OCI-LY3 (cell line): Measurements from ENCODE around the gene PLSCR1.
A peak's percentile ranks its signal among the peaks of the same experiment; 100 is the strongest.

Source experiments
- H2AFZ ChIP-seq: fragments of 200-600, 300-600 bp; shearing (Covaris generic); 2 replicates; pipeline ENCODE4 v1.6.0; 2014; ENCODE audit warnings: antibody characterized with exemption, low read depth, low read length
- H3K27ac ChIP-seq: fragments of 200-600, 300-600 bp; sonication (generic); 2 replicates; pipeline ENCODE4 v1.5.1; 2014; ENCODE audit warnings: mild to moderate bottlenecking, low read length, moderate library complexity, mixed read lengths
- H3K27me3 ChIP-seq: fragments of 200-600, 300-600 bp; sonication (generic); 2 replicates; pipeline ENCODE4 v1.6.1; 2014; ENCODE audit warnings: low read depth, low read length, mixed read lengths
- H3K36me3 ChIP-seq: fragments of 200-600, 300-600 bp; sonication (generic); replicated peaks from 2 replicates; pipeline ENCODE3; 2014; ENCODE audit warnings: low read depth, low read length, mixed read lengths
- H3K4me1 ChIP-seq: fragments of 300-600, 200-600 bp; sonication (generic); 2 replicates; pipeline ENCODE4 v1.6.1; 2014; ENCODE audit warnings: low read length, mixed read lengths
- H3K4me2 ChIP-seq: fragments of 200-600, 300-600 bp; sonication (generic); 2 replicates; pipeline ENCODE4 v1.6.1; 2014; ENCODE audit warnings: low read length, mixed read lengths
- H3K4me3 ChIP-seq: fragments of 300-600, 200-600 bp; sonication (generic); 2 replicates; pipeline ENCODE4 v1.5.1; 2014; ENCODE audit warnings: antibody characterized with exemption, mild to moderate bottlenecking, low read length, moderate library complexity
- H3K79me2 ChIP-seq: fragments of 300-600, 200-600 bp; shearing (Covaris generic); 2 replicates; pipeline ENCODE4 v1.6.1; 2014; ENCODE audit warnings: mild to moderate bottlenecking, low read length, mixed read lengths
- H3K9ac ChIP-seq: fragments of 300-600, 200-600 bp; shearing (Covaris generic); 2 replicates; pipeline ENCODE4 v1.6.0; 2014; ENCODE audit warnings: mild to moderate bottlenecking, low read length, moderate library complexity
- H3K9me3 ChIP-seq: fragments of 200-600, 300-600 bp; shearing (Covaris generic); 2 replicates; pipeline ENCODE4 v1.6.1; 2014; ENCODE audit warnings: low read length, mixed read lengths; ENCODE audit not compliant: insufficient read depth
- H4K20me1 ChIP-seq: fragments of 200-600, 300-600 bp; sonication (generic); 2 replicates; pipeline ENCODE4 v1.6.1; 2016; ENCODE audit warnings: low read length, mixed read lengths; ENCODE audit not compliant: insufficient read depth
- CTCF ChIP-seq: fragments of 200-600, 300-600 bp; sonication (generic); IDR thresholded peaks from 2 replicates; pipeline ENCODE4 v1.5.1; 2014; ENCODE audit warnings: antibody characterized with exemption, low read length, low read depth
- EZH2phosphoT487 ChIP-seq: fragments of 200-600 bp; shearing (Covaris generic); IDR thresholded peaks from 2 replicates; pipeline ENCODE4 v1.6.1; 2018; ENCODE audit warnings: antibody characterized with exemption, mixed run types, low read depth

PLSCR1 gene, protein sequence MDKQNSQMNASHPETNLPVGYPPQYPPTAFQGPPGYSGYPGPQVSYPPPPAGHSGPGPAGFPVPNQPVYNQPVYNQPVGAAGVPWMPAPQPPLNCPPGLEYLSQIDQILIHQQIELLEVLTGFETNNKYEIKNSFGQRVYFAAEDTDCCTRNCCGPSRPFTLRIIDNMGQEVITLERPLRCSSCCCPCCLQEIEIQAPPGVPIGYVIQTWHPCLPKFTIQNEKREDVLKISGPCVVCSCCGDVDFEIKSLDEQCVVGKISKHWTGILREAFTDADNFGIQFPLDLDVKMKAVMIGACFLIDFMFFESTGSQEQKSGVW

GRCh38 chr3:146544002-146544928 lies at the start of gene PLSCR1:
Gene PLSCR1 (minus strand): TSS chr3:146544607. CDS start chr3:146536552, 8,055 bp downstream.
- Histone ChIP-seq H3K27me3 (no peaks in the 10 kb centered on the region), H3K9ac (peak within 1 kb of the TSS; percentile 94), H3K36me3 (peaks cover 6% of the 10 kb centered on the region), H2AFZ (peak within 1 kb of the TSS; percentile 73), H3K4me2 (peak within 1 kb of the TSS; percentile 92), H3K27ac (peak within 1 kb of the TSS; percentile 52), H3K9me3 (no peaks in the 10 kb centered on the region), H3K4me3 (peak within 1 kb of the TSS; percentile 94), H4K20me1 (no peaks in the 10 kb centered on the region; the same call in 1 of the 2 replicates), H3K4me1 (peaks cover 39% of the 10 kb centered on the region), H3K79me2 (peaks cover 30% of the 10 kb centered on the region)
- no peak for TF ChIP-seq EZH2phosphoT487
- TF ChIP-seq CTCF: no peak

DNA sequence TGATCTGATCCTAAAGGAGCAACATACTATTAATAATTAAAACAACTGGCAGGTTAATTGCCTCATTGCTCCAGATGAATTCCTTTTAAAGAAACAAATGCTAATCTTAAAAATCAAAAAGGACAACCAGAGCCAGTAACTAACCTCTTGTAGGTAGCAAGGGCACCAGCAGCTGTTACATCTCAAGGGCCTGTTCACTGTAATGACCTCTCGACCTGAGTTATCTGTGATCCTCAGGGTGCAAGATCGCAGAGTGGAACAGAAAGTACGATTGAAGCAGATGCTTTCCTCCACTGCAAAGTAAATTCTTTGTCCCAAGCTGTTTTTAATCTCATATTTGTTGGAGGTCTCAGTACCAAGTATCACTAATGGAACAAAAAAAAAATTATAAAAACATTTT lies 49.4 kb upstream of the PLSCR1 start:
- Histone ChIP-seq H3K27ac (no peak overlapping the region), H3K9me3 (no peaks in the 10 kb centered on the region), H3K27me3 (no peaks in the 10 kb centered on the region), H3K9ac (no peak overlapping the region), H3K36me3 (no peaks in the 10 kb centered on the region), H3K4me2 (no peak overlapping the region), H3K79me2 (no peaks in the 10 kb centered on the region), H4K20me1 (no peaks in the 10 kb centered on the region), H3K4me1 (peaks cover 5% of the 10 kb centered on the region; the same call in 1 of the 2 replicates), H3K4me3 (no peak overlapping the region), H2AFZ (no peak overlapping the region)
- no peak for TF ChIP-seq CTCF
- no peak for TF ChIP-seq EZH2phosphoT487

DNA sequence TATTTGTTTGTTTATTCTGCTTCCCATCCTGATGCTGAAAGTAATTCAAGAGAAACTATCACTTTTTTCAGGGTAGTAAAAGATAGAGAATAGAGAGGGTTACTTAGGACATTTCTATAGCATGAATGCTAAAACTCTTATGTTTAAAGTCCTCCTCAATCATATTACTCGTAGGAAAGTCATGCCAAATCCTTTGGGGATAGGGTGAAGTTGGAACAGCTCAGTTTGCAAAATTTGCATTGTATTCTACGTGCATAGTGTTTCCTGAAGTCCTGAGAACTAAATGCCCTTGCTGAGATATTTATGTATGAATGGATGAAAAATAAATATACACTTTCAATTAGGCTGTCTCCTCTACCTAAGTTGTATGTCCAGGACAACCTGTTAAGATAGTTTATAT lies 46.1 kb upstream of the PLSCR1 start:
- H3K4me1 ChIP-seq: peaks cover 5% of the 10 kb centered on the region; the same call in 1 of the 2 replicates
- no peak overlapping the region for H2AFZ ChIP-seq
- no peak overlapping the region for H3K27ac ChIP-seq
- no peaks in the 10 kb centered on the region for H3K9me3 ChIP-seq
- no peaks in the 10 kb centered on the region for H3K27me3 ChIP-seq
- H3K36me3 ChIP-seq: no peaks in the 10 kb centered on the region
- H3K79me2 ChIP-seq: no peaks in the 10 kb centered on the region
- no peak overlapping the region for H3K9ac ChIP-seq
- H3K4me2 ChIP-seq: no peak overlapping the region
- no peaks in the 10 kb centered on the region for H4K20me1 ChIP-seq
- H3K4me3 ChIP-seq: no peak overlapping the region
- TF ChIP-seq EZH2phosphoT487 (no peak), CTCF (no peak)
